ENCODE measurements around the gene STAT3.
"Not testable (repeated sequence)": the region's sequence is repeated elsewhere in the genome, so short reads cannot be mapped to it uniquely, and the experiment has no call there.

The STAT3 gene

GRCh38 chr17:42392692-42393415, 4.6 kb upstream of the STAT3 start:
- DNase-seq (ENCODE audit: low read depth) = no peak
- H3K4me3 ChIP-seq (ENCODE audit: control insufficient read depth, low read depth, low read length) = no peak overlapping the region

GRCh38 chr17:42391439-42391838, 3.2 kb upstream of the STAT3 start:
- H3K4me3 ChIP-seq (ENCODE audit: control insufficient read depth, low read depth, low read length); DNase-seq (ENCODE audit: low read depth): not testable (repeated sequence)

More at GRCh38 chr17:42392692-42393415, 4.6 kb upstream of the STAT3 start:
- TF ChIP-seq, protein P1, sequence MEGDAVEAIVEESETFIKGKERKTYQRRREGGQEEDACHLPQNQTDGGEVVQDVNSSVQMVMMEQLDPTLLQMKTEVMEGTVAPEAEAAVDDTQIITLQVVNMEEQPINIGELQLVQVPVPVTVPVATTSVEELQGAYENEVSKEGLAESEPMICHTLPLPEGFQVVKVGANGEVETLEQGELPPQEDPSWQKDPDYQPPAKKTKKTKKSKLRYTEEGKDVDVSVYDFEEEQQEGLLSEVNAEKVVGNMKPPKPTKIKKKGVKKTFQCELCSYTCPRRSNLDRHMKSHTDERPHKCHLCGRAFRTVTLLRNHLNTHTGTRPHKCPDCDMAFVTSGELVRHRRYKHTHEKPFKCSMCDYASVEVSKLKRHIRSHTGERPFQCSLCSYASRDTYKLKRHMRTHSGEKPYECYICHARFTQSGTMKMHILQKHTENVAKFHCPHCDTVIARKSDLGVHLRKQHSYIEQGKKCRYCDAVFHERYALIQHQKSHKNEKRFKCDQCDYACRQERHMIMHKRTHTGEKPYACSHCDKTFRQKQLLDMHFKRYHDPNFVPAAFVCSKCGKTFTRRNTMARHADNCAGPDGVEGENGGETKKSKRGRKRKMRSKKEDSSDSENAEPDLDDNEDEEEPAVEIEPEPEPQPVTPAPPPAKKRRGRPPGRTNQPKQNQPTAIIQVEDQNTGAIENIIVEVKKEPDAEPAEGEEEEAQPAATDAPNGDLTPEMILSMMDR (conservative IDR thresholded peaks at IDR 0.05; ENCODE audit: control insufficient read depth, insufficient read depth, low read depth, low read length) = no peak

DNA sequence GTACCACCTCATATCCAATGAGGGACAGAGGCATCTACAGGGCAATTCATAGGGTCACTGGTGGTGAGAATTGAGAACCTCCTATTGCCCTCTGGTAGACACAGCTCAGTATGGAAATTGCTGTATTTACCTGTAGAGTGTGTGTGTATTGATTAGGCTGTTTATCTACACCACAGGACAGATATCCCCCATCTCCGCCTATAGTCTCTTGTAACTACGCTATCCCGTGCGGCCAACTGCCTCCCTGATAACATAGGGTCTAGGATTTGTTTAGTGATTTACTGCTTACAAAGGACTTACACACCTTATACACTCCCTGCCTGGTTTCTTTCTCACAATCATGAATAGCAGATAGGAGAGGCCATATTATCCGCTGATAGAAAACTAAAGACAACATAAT, 1.7 kb upstream of the STAT3 start:
- TF ChIP-seq, protein P1 (conservative IDR thresholded peaks at IDR 0.05; ENCODE audit: control insufficient read depth, insufficient read depth, low read depth, low read length) = no peak
- DNase-seq (ENCODE audit: low read depth) = no peak
- H3K4me3 ChIP-seq (ENCODE audit: control insufficient read depth, low read depth, low read length) = no peak overlapping the region

- H3K4me3 ChIP-seq (ENCODE audit: control insufficient read depth, low read depth, low read length) = peak overlapping the region; percentile 32
- TF ChIP-seq, protein P1 (conservative IDR thresholded peaks at IDR 0.05; ENCODE audit: control insufficient read depth, insufficient read depth, low read depth, low read length) = no peak
- DNase-seq (ENCODE audit: low read depth) = no peak
Observed at GRCh38 chr17:42389135-42389417, 834 bp upstream of the STAT3 start.

DNA sequence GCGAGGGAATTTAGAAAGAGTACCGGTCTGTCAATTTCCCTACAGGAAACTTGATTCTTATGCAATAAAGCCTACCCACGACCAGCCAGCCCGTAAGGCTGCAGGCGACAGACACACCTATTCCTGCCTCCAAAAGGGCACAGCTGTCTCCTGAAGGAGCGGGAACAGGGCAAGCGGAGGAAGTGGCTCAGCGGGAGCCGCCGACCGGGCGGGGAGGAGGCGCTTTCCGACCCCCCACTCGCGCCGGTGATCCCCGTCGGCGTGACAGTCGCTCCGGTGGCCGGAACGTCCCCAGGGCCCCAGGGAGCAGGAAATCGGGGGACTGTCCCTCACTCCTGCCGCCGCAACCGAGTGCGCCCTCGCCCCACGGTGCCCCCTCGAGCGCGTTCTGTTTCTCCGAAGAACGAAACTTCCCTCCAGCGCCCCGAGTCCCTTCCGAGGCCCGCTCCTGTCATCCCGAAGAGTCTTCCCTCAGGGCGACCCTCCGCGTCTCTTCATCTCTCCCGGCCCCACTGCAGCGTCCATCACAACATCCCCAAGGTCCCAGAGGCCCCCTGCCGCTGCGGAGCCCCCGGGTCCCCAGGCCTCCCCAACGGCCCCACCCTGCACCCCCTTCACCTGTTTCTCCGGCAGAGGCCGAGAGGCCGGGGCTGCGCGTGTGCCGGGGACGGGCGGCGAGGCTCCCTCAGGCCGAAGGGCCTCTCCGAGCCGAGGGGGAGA, 421 bp downstream of the STAT3 start:
- no peak for DNase-seq (ENCODE audit: low read depth)
- TF ChIP-seq, protein P1 (conservative IDR thresholded peaks at IDR 0.05; ENCODE audit: control insufficient read depth, insufficient read depth, low read depth, low read length) = no peak
- H3K4me3 ChIP-seq (ENCODE audit: control insufficient read depth, low read depth, low read length) = peak overlapping the region; percentile 88

DNA sequence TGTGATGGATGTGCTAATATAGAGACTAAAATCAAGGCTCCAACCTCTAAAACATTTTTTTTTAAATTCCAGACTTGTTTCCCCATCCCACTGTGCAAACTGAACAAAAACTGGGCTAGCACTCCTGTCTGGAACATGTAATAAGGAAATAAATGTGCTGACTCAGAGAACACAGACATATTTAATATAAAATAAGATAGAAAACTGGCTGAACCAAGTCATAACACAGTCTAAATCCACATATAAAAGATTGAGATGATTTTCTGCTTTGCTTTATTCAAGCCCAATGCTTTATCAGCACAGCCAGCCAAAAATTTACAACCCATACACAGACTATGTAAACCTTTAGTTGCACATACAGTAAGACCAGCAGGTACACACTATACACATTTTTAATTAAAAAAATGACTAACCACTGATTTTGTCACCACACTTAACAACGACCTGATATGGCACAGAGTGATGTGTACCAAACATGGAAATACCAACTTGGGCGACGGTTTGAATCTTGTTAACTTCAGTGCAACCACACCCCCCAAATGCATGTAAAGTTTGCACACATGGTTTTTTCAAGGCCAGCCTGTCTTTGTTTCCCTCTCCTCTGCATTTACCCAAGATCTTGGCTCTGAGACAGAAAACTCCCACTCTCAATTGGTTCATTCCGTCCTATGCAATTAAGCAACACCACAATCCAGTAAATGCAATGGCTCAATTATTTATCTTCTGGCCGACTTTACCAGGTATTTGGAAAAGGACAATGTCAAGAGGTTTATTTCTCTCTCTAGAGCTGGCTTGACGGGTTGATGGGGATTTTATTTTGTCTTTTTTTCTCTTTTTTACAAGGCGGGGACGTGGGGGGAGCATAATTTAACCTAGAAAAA, 1.2 kb downstream of the STAT3 start:
- H3K4me3 ChIP-seq (ENCODE audit: control insufficient read depth, low read depth, low read length) = peak overlapping the region; percentile 88
- TF ChIP-seq, protein P1 (conservative IDR thresholded peaks at IDR 0.05; ENCODE audit: control insufficient read depth, insufficient read depth, low read depth, low read length) = no peak
- DNase-seq (ENCODE audit: low read depth) = peak; percentile 87

DNA sequence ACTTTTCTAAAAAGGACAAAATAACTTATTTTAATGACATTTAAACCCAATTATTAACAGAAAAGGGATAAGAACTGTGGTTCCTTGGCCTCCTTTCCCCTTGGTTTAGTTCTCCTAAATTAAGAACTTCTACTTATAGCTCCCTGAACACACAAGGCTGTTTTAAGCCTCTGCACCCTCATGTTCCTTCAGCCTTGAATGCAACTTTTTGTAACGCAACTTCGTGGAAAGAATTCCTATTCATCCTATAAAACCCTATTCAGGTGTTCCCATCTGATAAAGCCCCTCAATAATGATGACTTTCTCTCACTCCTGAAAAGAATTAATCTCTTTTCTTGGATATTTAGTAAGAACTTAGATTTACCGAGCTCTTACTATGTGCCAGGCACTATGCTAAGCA, 6.3 kb downstream of the STAT3 start:
- DNase-seq (ENCODE audit: low read depth) = no peak
- H3K4me3 ChIP-seq (ENCODE audit: control insufficient read depth, low read depth, low read length) = no peak overlapping the region
- TF ChIP-seq, protein P1 (conservative IDR thresholded peaks at IDR 0.05; ENCODE audit: control insufficient read depth, insufficient read depth, low read depth, low read length) = no peak

Measured in fibroblast of mammary gland (primary cell).